NCI-H1092 treated with DMSO at 0.1 percent for 48 hours (cell line): ENCODE measurements around the gene KHDC1L.
"Not testable (repeated sequence)": the region's sequence is repeated elsewhere in the genome, so short reads cannot be mapped to it uniquely, and the experiment has no call there.

Experiments
- DNase-seq: peaks from one replicate; lab custom pipeline; 2025; lab: John Stamatoyannopoulos, UW

KHDC1L gene

GRCh38 chr6:73204252-73204651, 21.0 kb downstream of the KHDC1L start:
- no peak for DNase-seq

DNA sequence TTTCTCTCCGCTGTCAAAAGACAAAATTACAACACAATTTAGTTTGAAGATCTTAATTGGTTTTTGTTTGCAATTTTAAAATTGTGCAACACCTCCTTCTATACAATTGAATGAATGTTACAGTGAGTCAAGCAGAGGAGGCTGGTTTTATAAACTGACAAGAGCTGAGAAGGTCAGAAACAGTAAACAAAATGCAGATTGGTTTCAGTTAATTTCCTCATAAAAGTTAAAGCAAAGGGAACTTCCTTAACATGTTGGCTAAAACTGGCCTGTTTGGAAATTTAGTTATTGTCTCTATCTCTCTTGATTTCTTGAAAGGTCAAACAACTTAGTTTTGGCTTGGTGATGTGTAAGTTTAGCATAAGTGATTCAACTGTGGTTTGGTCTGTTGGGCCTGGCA, 22.2 kb downstream of the KHDC1L start:
- no peak for DNase-seq

- no peak for DNase-seq
These were observed 24.6 kb downstream of the KHDC1L start for GRCh38 chr6:73200735-73201134.

DNA sequence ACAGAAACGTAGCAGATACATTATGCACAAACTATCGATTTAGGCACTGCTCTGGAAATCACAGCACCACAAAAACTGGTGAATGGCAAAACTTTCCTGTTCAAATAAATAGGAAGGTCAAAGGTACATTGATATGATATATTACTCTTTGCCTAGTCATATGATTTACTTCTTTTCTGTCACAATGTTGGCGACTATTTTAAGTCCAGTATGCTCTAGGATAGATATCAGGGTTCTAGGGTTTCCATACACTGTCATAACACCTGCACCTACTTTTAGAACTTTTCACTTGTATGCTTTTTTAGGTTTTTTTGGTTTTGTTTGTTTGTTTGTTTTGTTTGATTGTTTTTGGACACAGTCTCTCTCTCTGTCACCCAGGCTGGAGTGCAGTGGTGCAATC, 25.0 kb downstream of the KHDC1L start:
- no peak for DNase-seq

DNA sequence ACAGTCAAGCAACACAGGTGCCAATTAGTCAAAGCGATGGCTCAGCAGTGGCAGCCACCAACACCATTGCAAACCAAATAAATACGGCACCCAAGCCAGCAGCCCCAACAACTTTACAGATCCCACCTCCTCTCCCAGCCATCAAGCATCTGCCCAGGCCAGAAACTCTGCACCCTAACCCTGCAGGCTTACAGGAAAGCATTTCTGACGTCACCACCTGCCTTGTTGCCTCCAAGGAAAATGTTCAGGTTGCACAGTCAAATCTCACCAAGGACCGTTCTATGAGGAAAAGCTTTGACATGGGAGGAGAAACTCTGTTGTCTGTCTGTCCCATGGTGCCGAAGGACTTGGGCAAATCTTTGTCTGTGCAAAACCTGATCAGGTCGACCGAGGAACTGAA, 30.6 kb downstream of the KHDC1L start:
- no peak for DNase-seq

- not testable (repeated sequence) for DNase-seq
These were observed 32.0 kb downstream of the KHDC1L start for GRCh38 chr6:73193302-73193701.

- DNase-seq: no peak
These were observed 43.2 kb downstream of the KHDC1L start for GRCh38 chr6:73182021-73182607.

- peak; percentile 63 for DNase-seq
These were observed 44.3 kb downstream of the KHDC1L start for GRCh38 chr6:73180763-73181619.

- DNase-seq: no peak
These were observed 45.1 kb downstream of the KHDC1L start for GRCh38 chr6:73180076-73180738.

DNA sequence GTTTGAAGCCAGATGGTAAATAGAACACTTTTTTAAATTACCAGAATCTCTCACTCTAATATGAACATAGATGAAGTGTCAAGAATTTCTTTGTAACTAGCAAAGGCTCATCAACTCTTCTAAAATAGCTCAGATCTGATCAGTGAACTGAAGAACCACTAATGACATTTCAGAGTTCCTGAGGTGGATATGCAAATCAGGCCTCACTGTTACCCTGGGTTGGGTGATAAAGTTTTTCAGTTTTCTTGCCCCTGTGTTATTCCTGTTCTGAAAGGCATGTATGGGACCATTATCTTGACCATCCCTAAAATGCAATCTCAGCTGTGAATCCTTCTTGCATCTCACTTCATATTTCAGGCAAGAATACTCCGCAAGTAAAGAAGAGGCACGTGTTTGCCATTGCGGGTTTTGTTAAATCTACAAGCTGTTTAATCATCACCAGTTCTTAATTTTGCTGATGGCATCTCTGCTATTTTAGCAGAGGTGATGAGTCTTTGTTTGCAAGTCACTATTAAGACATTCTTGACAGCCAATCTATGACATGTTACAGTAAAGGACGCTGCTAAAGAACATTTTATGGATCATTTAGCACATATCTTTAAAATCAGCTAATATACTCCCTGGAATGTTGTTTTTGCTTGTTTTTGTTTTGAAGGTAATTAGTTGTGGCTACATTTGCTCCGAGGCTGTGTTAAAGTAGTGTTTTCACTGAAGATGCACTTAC, 47.9 kb downstream of the KHDC1L start:
- DNase-seq: no peak

GRCh38 chr6:73176057-73176456, 49.2 kb downstream of the KHDC1L start:
- DNase-seq: no peak

- no peak for DNase-seq
These were observed 50.6 kb downstream of the KHDC1L start for GRCh38 chr6:73174646-73175045.
